Testis (tissue), 3 donors: ENCODE data around the gene ZNF423. TPM values are rescaled to one million over a fixed set of nuclear protein-coding genes. Genes with fewer than 3 reads are reported as not detected.

Experiments
- DNase-seq: peaks from one replicate; pipeline ENCODE4 v3.0.0-alpha.2; 2019
- H3K27ac ChIP-seq, 2 donors: fragments of 200-600 bp; sonication (generic); one replicate each; pipeline ENCODE4 v1.5.1; 2019
- H3K27me3 ChIP-seq: fragments of 200-600 bp; sonication (generic); one replicate; pipeline ENCODE4 v1.5.1; 2019
- H3K36me3 ChIP-seq: fragments of 200-600 bp; sonication (generic); one replicate; pipeline ENCODE4 v1.5.1; 2017; ENCODE audit warnings: low read depth; ENCODE audit errors: missing control alignments
- H3K4me1 ChIP-seq: fragments of 200-600 bp; sonication (generic); one replicate; pipeline ENCODE4 v1.5.1; 2019
- H3K4me3 ChIP-seq, 2 donors: fragments of 200-600 bp; sonication (generic); one replicate each; pipeline ENCODE4 v1.5.1; 2017 to 2019
- H3K9me3 ChIP-seq: fragments of 200-600 bp; sonication (generic); one replicate; pipeline ENCODE4 v1.5.1; 2017
- CTCF ChIP-seq, 3 experiments: fragments of 450-650 bp in 2 of 3; fragments of 200-600 bp in 1 of 3; sonication (generic) in 1 of 3; IDR thresholded peaks; one replicate each; pipeline ENCODE4 v1.5.1; 2016 to 2019; ENCODE audit warnings: antibody characterized with exemption in 3 of 3, mild to moderate bottlenecking in 2 of 3, moderate library complexity in 1 of 3
- POLR2A ChIP-seq: fragments of 450-650 bp; IDR thresholded peaks from one replicate; pipeline ENCODE4 v1.6.1; 2017; ENCODE audit warnings: antibody characterized with exemption, mild to moderate bottlenecking, moderate library complexity
- WGBS, 2 donors: methylation state at CpG; one replicate each; pipeline ENCODE4 v1.1.5; 2018; 5-methylcytosine and 5-hydroxymethylcytosine counted together
- intact Hi-C: fragments of 100-400 bp; cut with DNase I; formaldehyde crosslinking; loops from one replicate; pipeline ENCODE4 v1.15.1; 2023; ENCODE audit warnings: low total_unique reads
- polyA plus RNA-seq: library from polyadenylated mRNA; stranded (reverse); fragments of 350-450 nt; fragmentation: Illumina TruSeq; extraction: RNeasy Lipid Tissue Mini Kit (QIAGEN cat#74804); gene quantifications from one replicate; pipeline ENCODE4 v1.2.3, GENCODE V29; 2014; ENCODE audit warnings: low read depth, low replicate concordance; ENCODE audit not compliant: insufficient read depth
- total RNA-seq, 2 donors: library from RNA; depleted of rRNA; stranded (reverse); fragments of >200 nt; gene quantifications; one replicate each; pipeline ENCODE4 v1.2.3, GENCODE V29; 2016

Gene ZNF423
- total and polyA plus RNA-seq, 3 donors from 2014 or later: 8.9 to 19.0 (median 12.1) TPM

DNA sequence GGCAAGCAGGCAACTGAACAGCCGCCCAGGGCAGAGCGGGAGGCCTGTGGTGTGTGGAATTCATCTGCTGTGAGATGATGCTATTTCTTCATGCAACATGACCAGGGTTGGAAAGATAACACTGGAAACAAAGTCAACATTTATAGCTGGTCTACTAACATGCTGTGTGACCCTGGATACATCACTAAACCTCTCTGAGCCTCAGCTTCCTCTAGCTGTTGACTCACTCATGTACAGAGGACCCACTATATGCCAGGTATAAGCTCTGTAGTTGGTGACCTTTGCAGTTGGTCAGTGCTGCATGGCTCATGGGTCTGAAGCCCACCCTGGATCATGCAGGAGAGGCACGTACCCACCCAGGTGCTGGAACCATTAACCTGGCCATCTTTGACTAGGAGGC lies 180.9 kb downstream of the ZNF423 start:
- Histone ChIP-seq H3K36me3 (no peaks in the 10 kb centered on the region), H3K4me3 (no peak overlapping the region), H3K4me1 (no peaks in the 10 kb centered on the region), H3K9me3 (no peaks in the 10 kb centered on the region), H3K27me3 (no peaks in the 10 kb centered on the region), H3K27ac (no peak overlapping the region)
- DNase-seq: no peak
- WGBS, 2 donors: 88 to 96% methylated on average over 2 to 3 of the region's 3 CpGs
- intact Hi-C loops: no loop called here
- TF ChIP-seq CTCF (IDR thresholded peaks at IDR 0.05): no peak
- TF ChIP-seq POLR2A: no peak

DNA sequence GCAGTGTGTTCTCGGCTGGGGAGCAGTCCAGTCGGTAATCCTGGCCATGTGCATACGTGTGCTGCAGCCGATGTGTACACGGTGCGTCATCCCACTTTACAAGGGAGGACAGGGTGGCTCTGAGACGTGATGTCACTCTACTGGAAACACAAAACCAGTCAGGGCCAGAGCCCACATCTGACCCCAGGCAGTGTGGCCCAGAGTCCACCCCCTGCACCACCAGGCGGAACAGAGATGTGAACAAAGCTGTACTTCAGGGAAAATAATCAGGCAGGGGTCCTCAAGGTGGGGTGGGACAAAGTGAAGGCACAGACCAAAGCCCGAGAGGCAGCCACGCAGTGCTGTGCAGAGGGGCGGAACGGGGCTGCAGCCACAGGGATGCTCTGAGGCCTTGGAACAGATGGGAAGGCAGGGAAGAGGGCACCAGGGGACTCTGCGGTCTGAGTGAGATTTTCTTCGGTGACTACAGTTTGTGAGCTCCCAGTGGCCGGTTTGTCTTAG lies 181.5 kb downstream of the ZNF423 start:
- no peak for DNase-seq
- no peaks in the 10 kb centered on the region for H3K36me3 ChIP-seq
- no peaks in the 10 kb centered on the region for H3K9me3 ChIP-seq
- H3K4me3 ChIP-seq: no peak overlapping the region
- H3K27me3 ChIP-seq: no peaks in the 10 kb centered on the region
- 92 to 94% methylated on average over 15 of the region's 15 CpGs for WGBS, 2 donors
- no peaks in the 10 kb centered on the region for H3K4me1 ChIP-seq
- intact Hi-C loops: no loop called here
- no peak for TF ChIP-seq POLR2A
- TF ChIP-seq CTCF (IDR thresholded peaks at IDR 0.05): no peak
- no peak overlapping the region for H3K27ac ChIP-seq

GRCh38 chr16:49673442-49673841 lies 182.5 kb downstream of the ZNF423 start:
- Histone ChIP-seq H3K9me3 (no peaks in the 10 kb centered on the region), H3K27me3 (no peaks in the 10 kb centered on the region), H3K36me3 (no peaks in the 10 kb centered on the region), H3K4me1 (no peaks in the 10 kb centered on the region), H3K27ac (no peak overlapping the region), H3K4me3 (no peak overlapping the region)
- no peak for DNase-seq
- TF ChIP-seq POLR2A (no peak), CTCF (IDR thresholded peaks at IDR 0.05) (no peak)
- WGBS, 2 donors: 89 to 90% methylated on average over 6 to 8 of the region's 8 CpGs
- intact Hi-C loops: no loop called here

- DNase-seq: no peak
- Histone ChIP-seq H3K4me1 (no peaks in the 10 kb centered on the region), H3K9me3 (no peaks in the 10 kb centered on the region), H3K4me3 (no peak overlapping the region), H3K36me3 (no peaks in the 10 kb centered on the region), H3K27me3 (no peaks in the 10 kb centered on the region), H3K27ac (no peak overlapping the region)
- intact Hi-C loops: no loop called here
- 87 to 89% methylated on average over 11 of the region's 11 CpGs for WGBS, 2 donors
- TF ChIP-seq POLR2A: no peak
- TF ChIP-seq CTCF (IDR thresholded peaks at IDR 0.05): no peak
Observed at GRCh38 chr16:49672753-49673152, 183.2 kb downstream of the ZNF423 start.

DNA sequence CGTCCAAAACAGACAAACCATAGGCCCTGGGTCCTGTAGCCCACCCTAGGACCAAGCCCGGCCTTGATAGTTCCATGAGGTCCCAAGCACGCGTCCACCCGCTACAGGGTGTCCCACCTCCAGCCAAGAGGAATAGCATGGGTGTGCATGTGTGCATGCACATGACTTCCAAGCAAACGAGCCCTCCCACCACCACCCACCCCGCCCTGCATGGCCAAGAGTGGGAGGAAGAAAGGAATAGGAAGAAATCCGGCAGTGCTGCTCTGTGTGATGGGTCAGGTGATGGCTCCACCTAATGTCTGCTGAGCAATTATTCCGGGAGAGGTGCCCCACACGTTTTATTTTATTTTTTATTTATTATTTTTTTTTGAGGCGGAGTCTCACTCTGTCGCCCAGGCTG lies 184.6 kb downstream of the ZNF423 start:
- no peaks in the 10 kb centered on the region for H3K27me3 ChIP-seq
- no peak overlapping the region for H3K27ac ChIP-seq
- no peak overlapping the region for H3K4me3 ChIP-seq
- 87 to 88% methylated on average over 12 of the region's 12 CpGs for WGBS, 2 donors
- no peaks in the 10 kb centered on the region for H3K9me3 ChIP-seq
- DNase-seq: no peak
- H3K36me3 ChIP-seq: no peaks in the 10 kb centered on the region
- no peaks in the 10 kb centered on the region for H3K4me1 ChIP-seq
- intact Hi-C loops: no loop called here
- no peak for TF ChIP-seq CTCF (IDR thresholded peaks at IDR 0.05)
- no peak for TF ChIP-seq POLR2A
